Upper lobe of left lung (tissue), 6 donors: Measurements from ENCODE around the gene SOX8. TPM values are rescaled to one million over a fixed set of nuclear protein-coding genes. Genes with fewer than 3 reads are reported as not detected.

Experiments
- ATAC-seq, 2 donors: fragments of 200-7000 bp; cut with Tn5 transposase; one replicate each; pipeline ENCODE4 v1.9.1; 2022; ENCODE audit warnings: mild to moderate bottlenecking in 2 of 2, moderate library complexity in 2 of 2; ENCODE audit not compliant: low FRiP score in 2 of 2
- DNase-seq, 2 donors: peaks; one replicate each; pipeline ENCODE4 v3.0.0-alpha.2; 2019 to 2020
- H3K27ac ChIP-seq, 4 donors: fragments of 200-600 bp; sonication (generic); one replicate each; pipeline ENCODE4 v1.5.1; 2016 to 2019
- H3K27me3 ChIP-seq, 4 donors: fragments of 200-600 bp; sonication (generic); one replicate each; pipeline ENCODE4 v1.5.1; 2017 to 2019
- H3K36me3 ChIP-seq, 4 donors: fragments of 200-600 bp; sonication (generic); one replicate each; pipeline ENCODE4 v1.5.1; 2016 to 2019
- H3K4me1 ChIP-seq, 4 donors: fragments of 200-600 bp; sonication (generic); one replicate each; pipeline ENCODE4 v1.5.1; 2018 to 2019
- H3K4me3 ChIP-seq, 4 donors: fragments of 200-600 bp; sonication (generic); one replicate each; pipeline ENCODE4 v1.5.1; 2017 to 2019; ENCODE audit warnings: mild to moderate bottlenecking in 2 of 4, moderate library complexity in 1 of 4
- H3K9me3 ChIP-seq, 4 donors: fragments of 200-600 bp; sonication (generic); one replicate each; pipeline ENCODE4 v1.5.1; 2018 to 2019
- EP300 ChIP-seq, 4 donors: sonication (generic); formaldehyde crosslinking; IDR thresholded peaks; one replicate each; pipeline ENCODE4 v1.5.1; 2017; ENCODE audit warnings: antibody characterized with exemption in 4 of 4, control low read depth in 2 of 4
- POLR2A ChIP-seq, 4 donors: fragments of 450-650 bp; IDR thresholded peaks; one replicate each; pipeline ENCODE4 v1.5.1; 2016 to 2017; ENCODE audit warnings: antibody characterized with exemption in 4 of 4, mild to moderate bottlenecking in 2 of 4
- POLR2AphosphoS5 ChIP-seq, 2 donors: sonication (generic); formaldehyde crosslinking; IDR thresholded peaks; one replicate each; pipeline ENCODE4 v1.5.1; 2017; ENCODE audit warnings: antibody characterized with exemption in 2 of 2
- WGBS, 2 donors: methylation state at CpG; one replicate each; pipeline ENCODE4 v1.1.5; 2017 to 2018; 5-methylcytosine and 5-hydroxymethylcytosine counted together
- total RNA-seq, 6 donors: library from RNA; depleted of rRNA in 4 of 6; stranded (reverse); fragments of >200 nt in 4 of 6; gene quantifications; one replicate each; pipeline versions ENCODE4 v1.1.0 to v1.2.1, GENCODE V29; 2016 to 2021
- TF ChIP-seq, protein P1 (sequence below), 6 experiments: fragments of 450-650 bp in 4 of 6; fragments of 200-600 bp in 2 of 6; sonication (generic) in 2 of 6; IDR thresholded peaks; one replicate each; pipeline ENCODE4 v1.5.1; 2016 to 2019; ENCODE audit warnings: antibody characterized with exemption in 6 of 6
- donor health status: DM: no; HTN: no; CAD: no; lungs with moderate emphysema.
- donor health status: DM: no; HTN: yes; CAD: no; lungs with severe emphysema.

Gene SOX8
- total RNA-seq, 6 donors from 2014 or later: 0.14 to 1.1 (median 0.57) TPM

DNA sequence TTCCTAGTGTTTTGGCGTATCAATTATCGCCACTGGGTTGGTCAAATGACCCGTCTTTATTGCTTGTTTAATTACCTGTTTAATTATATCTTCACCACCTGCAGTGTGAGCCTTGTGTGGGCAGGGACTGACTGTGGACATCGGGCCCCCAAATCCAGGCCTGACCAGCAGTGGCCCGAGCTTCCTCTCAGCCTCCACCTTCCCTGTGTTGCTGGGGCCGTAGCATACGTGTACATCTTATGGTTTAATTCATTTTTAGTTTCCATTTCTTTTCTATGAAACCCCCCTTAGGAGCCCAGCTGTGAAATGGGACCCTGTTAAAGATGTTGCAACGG is 9.6 kb upstream of the SOX8 start:
- TF ChIP-seq, protein P1, sequence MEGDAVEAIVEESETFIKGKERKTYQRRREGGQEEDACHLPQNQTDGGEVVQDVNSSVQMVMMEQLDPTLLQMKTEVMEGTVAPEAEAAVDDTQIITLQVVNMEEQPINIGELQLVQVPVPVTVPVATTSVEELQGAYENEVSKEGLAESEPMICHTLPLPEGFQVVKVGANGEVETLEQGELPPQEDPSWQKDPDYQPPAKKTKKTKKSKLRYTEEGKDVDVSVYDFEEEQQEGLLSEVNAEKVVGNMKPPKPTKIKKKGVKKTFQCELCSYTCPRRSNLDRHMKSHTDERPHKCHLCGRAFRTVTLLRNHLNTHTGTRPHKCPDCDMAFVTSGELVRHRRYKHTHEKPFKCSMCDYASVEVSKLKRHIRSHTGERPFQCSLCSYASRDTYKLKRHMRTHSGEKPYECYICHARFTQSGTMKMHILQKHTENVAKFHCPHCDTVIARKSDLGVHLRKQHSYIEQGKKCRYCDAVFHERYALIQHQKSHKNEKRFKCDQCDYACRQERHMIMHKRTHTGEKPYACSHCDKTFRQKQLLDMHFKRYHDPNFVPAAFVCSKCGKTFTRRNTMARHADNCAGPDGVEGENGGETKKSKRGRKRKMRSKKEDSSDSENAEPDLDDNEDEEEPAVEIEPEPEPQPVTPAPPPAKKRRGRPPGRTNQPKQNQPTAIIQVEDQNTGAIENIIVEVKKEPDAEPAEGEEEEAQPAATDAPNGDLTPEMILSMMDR (IDR thresholded peaks at IDR 0.05): no peak
- TF ChIP-seq POLR2A (IDR thresholded peaks at IDR 0.05): no peak
- TF ChIP-seq POLR2AphosphoS5 (IDR thresholded peaks at IDR 0.05): no peak
- no peak for TF ChIP-seq EP300 (IDR thresholded peaks at IDR 0.05)
- no peak for ATAC-seq
- peaks cover 10 to 20% (median 15%) of the 10 kb centered on the region in 4 donors for H3K4me1 ChIP-seq
- H3K4me3 ChIP-seq: no peak overlapping the region
- no peak overlapping the region for H3K27ac ChIP-seq
- 83 to 85% methylated on average over 8 of the region's 8 CpGs for WGBS, 2 donors
- H3K9me3 ChIP-seq: no peaks in the 10 kb centered on the region
- peaks cover 0 to 3% (median 0%) of the 10 kb centered on the region in 4 donors for H3K36me3 ChIP-seq
- H3K27me3 ChIP-seq: no peaks in the 10 kb centered on the region
- no peak for DNase-seq

- TF ChIP-seq EP300 (IDR thresholded peaks at IDR 0.05) (no peak), POLR2AphosphoS5 (IDR thresholded peaks at IDR 0.05) (no peak), POLR2A (IDR thresholded peaks at IDR 0.05) (no peak)
- TF ChIP-seq, protein P1 (IDR thresholded peaks at IDR 0.05): no peak
- H3K4me1 ChIP-seq: peaks cover 10 to 20% (median 15%) of the 10 kb centered on the region in 4 donors
- no peaks in the 10 kb centered on the region for H3K9me3 ChIP-seq
- peaks cover 0 to 2% (median 0%) of the 10 kb centered on the region in 4 donors for H3K36me3 ChIP-seq
- DNase-seq (peak in 1 of 2 donors; percentile 75), ATAC-seq (no peak)
- H3K4me3 ChIP-seq: no peak overlapping the region
- H3K27ac ChIP-seq: no peak overlapping the region
- 85 to 91% methylated on average over 12 to 32 of the region's 32 CpGs for WGBS, 2 donors
- no peaks in the 10 kb centered on the region for H3K27me3 ChIP-seq
These were observed 9.1 kb upstream of the SOX8 start for GRCh38 chr16:972316-973002.

- ATAC-seq (no peak), DNase-seq (no peak)
- TF ChIP-seq POLR2AphosphoS5 (IDR thresholded peaks at IDR 0.05) (no peak), POLR2A (IDR thresholded peaks at IDR 0.05) (no peak), EP300 (IDR thresholded peaks at IDR 0.05) (no peak)
- TF ChIP-seq, protein P1 (IDR thresholded peaks at IDR 0.05): no peak
- Histone ChIP-seq H3K4me1 (peaks cover 10 to 20% (median 15%) of the 10 kb centered on the region in 4 donors), H3K4me3 (no peak overlapping the region), H3K27me3 (peaks cover 0 to under 1% (median 0%) of the 10 kb centered on the region in 4 donors), H3K36me3 (no peaks in the 10 kb centered on the region), H3K9me3 (no peaks in the 10 kb centered on the region), H3K27ac (no peak overlapping the region)
- WGBS, 2 donors: 87 to 89% methylated on average over 17 of the region's 17 CpGs
These were observed 8.2 kb upstream of the SOX8 start for GRCh38 chr16:973366-973765.

DNA sequence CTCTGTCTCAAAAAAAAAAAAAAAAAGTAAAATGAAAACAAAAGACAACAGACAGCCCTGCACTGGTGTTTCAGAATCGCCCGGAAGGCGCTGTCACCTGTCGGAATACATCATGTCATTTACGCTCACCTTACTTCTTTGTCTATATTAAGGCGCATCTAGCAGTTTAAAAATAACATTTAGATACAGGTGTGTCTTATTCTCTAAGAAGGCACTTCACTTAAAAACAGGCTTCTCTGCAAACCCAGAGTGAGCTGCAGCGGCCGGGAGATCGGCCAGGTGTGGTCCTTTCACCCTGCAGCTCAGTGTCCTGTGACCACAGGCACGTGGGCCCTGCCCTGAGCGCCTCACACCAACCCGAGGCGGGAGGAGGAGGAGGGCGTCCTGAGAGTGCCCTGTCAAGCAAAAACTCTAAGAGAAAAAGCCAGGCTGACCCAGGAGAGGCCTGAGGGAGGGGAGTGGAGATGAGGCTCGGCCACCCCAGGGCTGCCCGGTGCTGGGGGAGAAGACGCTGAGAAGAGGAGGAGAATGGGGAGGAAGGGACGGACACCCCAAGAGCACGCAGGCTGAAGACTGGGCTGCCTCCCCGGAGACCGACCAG is 7.5 kb upstream of the SOX8 start:
- H3K4me1 ChIP-seq: peaks cover 10 to 18% (median 15%) of the 10 kb centered on the region in 4 donors
- TF ChIP-seq, protein P1 (IDR thresholded peaks at IDR 0.05): no peak
- TF ChIP-seq POLR2A (IDR thresholded peaks at IDR 0.05): no peak
- TF ChIP-seq POLR2AphosphoS5 (IDR thresholded peaks at IDR 0.05): no peak
- no peak for TF ChIP-seq EP300 (IDR thresholded peaks at IDR 0.05)
- H3K27ac ChIP-seq: no peak overlapping the region
- ATAC-seq: no peak
- no peaks in the 10 kb centered on the region for H3K9me3 ChIP-seq
- peaks cover 0 to 4% (median 0%) of the 10 kb centered on the region in 4 donors for H3K27me3 ChIP-seq
- WGBS, 2 donors: 63 to 65% methylated on average over 21 of the region's 21 CpGs
- no peak for DNase-seq
- no peaks in the 10 kb centered on the region for H3K36me3 ChIP-seq
- no peak overlapping the region for H3K4me3 ChIP-seq
